ENCODE results near the gene ATP2A1.

Gene ATP2A1

DNA sequence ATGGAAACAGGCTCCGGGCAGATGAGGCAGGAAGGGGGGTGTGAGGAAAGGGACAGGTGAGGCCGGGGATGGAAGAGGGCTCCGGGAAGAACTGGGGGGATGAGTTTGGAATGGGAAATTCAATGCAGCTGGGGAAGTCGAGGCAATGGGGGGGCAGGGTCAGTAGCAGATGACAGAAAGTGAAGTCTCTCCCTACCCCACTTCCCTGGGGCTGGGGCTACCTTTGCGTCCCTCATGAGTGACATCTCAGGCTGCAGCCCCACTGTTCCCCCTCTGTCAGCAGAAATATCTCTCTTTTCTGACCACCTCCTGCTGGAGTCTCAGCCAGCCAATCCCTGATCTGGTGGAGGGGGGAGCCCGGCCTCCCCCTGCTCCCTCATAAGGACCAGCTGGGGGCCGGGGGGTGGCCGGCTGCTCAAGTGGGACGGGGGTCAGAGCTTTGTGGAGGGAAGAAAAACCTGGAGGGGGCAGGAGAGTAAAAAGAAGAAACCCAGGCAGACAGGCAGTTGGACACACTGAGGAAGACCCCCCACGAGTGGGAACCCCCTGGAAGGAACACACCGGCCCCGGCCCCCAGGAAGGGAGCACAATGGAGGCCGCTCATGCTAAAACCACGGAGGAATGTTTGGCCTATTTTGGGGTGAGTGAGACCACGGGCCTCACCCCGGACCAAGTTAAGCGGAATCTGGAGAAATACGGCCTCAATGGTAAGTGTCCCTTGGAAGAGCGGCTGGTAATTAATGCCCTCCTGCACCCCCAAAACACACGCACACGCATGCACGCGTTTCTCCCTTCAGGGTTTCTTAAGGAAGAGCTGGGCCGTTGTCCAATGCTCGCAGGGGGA lies at the start of gene ATP2A1:
Gene ATP2A1, plus strand, starts transcription at position 406 of the 844 bp plus-strand sequence. Its CDS starts 184 bp downstream, at position 590.
- Histone ChIP-seq H3K27me3 (replicated peaks; ENCODE audit: insufficient read depth, low read length) (no peaks in the 10 kb centered on the region), H4K20me1 (ENCODE audit: insufficient read depth, low read length) (no peaks in the 10 kb centered on the region), H2AFZ (ENCODE audit: low read length) (peak within 1 kb of the TSS; percentile 99), H3K4me3 (ENCODE audit: low read length) (peak within 1 kb of the TSS; percentile 87), H3K9me2 (replicated peaks; ENCODE audit: insufficient read depth, low read length) (no peaks in the 10 kb centered on the region), H3K27ac (ENCODE audit: low read length) (no peak within 1 kb of the TSS), H3K36me3 (replicated peaks; ENCODE audit: insufficient read depth, low read length) (no peaks in the 10 kb centered on the region), H3K9me3 (replicated peaks; ENCODE audit: insufficient read depth, low read length) (no peaks in the 10 kb centered on the region), H3K79me2 (ENCODE audit: low read length) (no peaks in the 10 kb centered on the region), H3F3A (ENCODE audit: insufficient read depth, low read length) (no peaks in the 10 kb centered on the region), H3K4me1 (ENCODE audit: low read length) (peaks cover 6% of the 10 kb centered on the region; the same call in 1 of the 2 replicates), H3K4me2 (ENCODE audit: low read depth, low read length) (peak within 1 kb of the TSS; percentile 95), H3K9ac (ENCODE audit: low read length) (peak within 1 kb of the TSS; percentile 68; the same call in 1 of the 2 replicates)
- DNase-seq: no peak
- TF ChIP-seq EZH2 (optimal IDR thresholded peaks at IDR 0.05; ENCODE audit: low read depth, low read length) (no peak), EZH2phosphoT487 (IDR thresholded peaks at IDR 0.05; ENCODE audit: low read length) (no peak)
- TF ChIP-seq, protein P1, sequence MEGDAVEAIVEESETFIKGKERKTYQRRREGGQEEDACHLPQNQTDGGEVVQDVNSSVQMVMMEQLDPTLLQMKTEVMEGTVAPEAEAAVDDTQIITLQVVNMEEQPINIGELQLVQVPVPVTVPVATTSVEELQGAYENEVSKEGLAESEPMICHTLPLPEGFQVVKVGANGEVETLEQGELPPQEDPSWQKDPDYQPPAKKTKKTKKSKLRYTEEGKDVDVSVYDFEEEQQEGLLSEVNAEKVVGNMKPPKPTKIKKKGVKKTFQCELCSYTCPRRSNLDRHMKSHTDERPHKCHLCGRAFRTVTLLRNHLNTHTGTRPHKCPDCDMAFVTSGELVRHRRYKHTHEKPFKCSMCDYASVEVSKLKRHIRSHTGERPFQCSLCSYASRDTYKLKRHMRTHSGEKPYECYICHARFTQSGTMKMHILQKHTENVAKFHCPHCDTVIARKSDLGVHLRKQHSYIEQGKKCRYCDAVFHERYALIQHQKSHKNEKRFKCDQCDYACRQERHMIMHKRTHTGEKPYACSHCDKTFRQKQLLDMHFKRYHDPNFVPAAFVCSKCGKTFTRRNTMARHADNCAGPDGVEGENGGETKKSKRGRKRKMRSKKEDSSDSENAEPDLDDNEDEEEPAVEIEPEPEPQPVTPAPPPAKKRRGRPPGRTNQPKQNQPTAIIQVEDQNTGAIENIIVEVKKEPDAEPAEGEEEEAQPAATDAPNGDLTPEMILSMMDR (IDR thresholded peaks at IDR 0.05; ENCODE audit: low read length): no peak

DNA sequence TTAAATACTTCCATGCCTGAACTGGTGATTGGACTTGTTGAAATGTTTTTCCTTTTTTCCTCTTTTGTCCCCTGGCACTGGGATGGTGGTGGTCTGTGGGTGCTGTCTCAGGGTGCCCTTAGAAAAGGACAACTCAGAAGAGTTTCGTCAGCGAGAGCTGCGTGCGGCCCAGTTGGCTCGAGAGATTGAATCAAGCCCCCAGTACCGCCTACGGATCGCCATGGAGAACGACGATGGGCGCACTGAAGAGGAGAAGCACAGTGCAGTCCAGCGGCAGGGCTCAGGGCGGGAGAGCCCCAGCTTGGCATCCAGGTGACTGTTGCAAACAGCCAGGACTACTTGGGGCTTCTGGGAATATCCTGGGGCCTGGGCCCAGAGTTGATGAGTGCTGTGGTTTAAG lies 48.5 kb upstream of the ATP2A1 start:
- no peak for TF ChIP-seq EZH2 (optimal IDR thresholded peaks at IDR 0.05; ENCODE audit: low read depth, low read length)
- no peak for TF ChIP-seq EZH2phosphoT487 (IDR thresholded peaks at IDR 0.05; ENCODE audit: low read length)
- TF ChIP-seq, protein P1 (IDR thresholded peaks at IDR 0.05; ENCODE audit: low read length): no peak

GRCh38 chr16:28830531-28830930 lies 47.8 kb upstream of the ATP2A1 start:
- TF ChIP-seq EZH2 (optimal IDR thresholded peaks at IDR 0.05; ENCODE audit: low read depth, low read length) (no peak), EZH2phosphoT487 (IDR thresholded peaks at IDR 0.05; ENCODE audit: low read length) (no peak)
- TF ChIP-seq, protein P1 (IDR thresholded peaks at IDR 0.05; ENCODE audit: low read length): no peak

More for the DNA sequence above, 48.5 kb upstream of the ATP2A1 start:
- Histone ChIP-seq H3K79me2 (ENCODE audit: low read length) (peaks cover 94% of the 10 kb centered on the region), H3F3A (ENCODE audit: insufficient read depth, low read length) (no peaks in the 10 kb centered on the region), H3K9ac (ENCODE audit: low read length) (no peak overlapping the region), H3K27ac (ENCODE audit: low read length) (no peak overlapping the region), H3K36me3 (replicated peaks; ENCODE audit: insufficient read depth, low read length) (peaks cover 60% of the 10 kb centered on the region), H3K9me2 (replicated peaks; ENCODE audit: insufficient read depth, low read length) (no peaks in the 10 kb centered on the region), H3K4me3 (ENCODE audit: low read length) (no peak overlapping the region), H3K27me3 (replicated peaks; ENCODE audit: insufficient read depth, low read length) (no peaks in the 10 kb centered on the region), H3K4me1 (ENCODE audit: low read length) (peaks cover 7% of the 10 kb centered on the region; the same call in 1 of the 2 replicates), H3K9me3 (replicated peaks; ENCODE audit: insufficient read depth, low read length) (no peaks in the 10 kb centered on the region), H3K4me2 (ENCODE audit: low read depth, low read length) (no peak overlapping the region), H4K20me1 (ENCODE audit: insufficient read depth, low read length) (peaks cover 14% of the 10 kb centered on the region; the same call in 1 of the 2 replicates), H2AFZ (ENCODE audit: low read length) (no peak overlapping the region)
- no peak for DNase-seq

More at GRCh38 chr16:28830531-28830930, 47.8 kb upstream of the ATP2A1 start:
- DNase-seq: no peak
- Histone ChIP-seq H3K9me2 (replicated peaks; ENCODE audit: insufficient read depth, low read length) (no peaks in the 10 kb centered on the region), H3F3A (ENCODE audit: insufficient read depth, low read length) (no peaks in the 10 kb centered on the region), H3K79me2 (ENCODE audit: low read length) (peaks cover 87% of the 10 kb centered on the region), H2AFZ (ENCODE audit: low read length) (no peak overlapping the region), H3K4me2 (ENCODE audit: low read depth, low read length) (no peak overlapping the region), H4K20me1 (ENCODE audit: insufficient read depth, low read length) (peaks cover 6% of the 10 kb centered on the region; the same call in 1 of the 2 replicates), H3K9ac (ENCODE audit: low read length) (no peak overlapping the region), H3K36me3 (replicated peaks; ENCODE audit: insufficient read depth, low read length) (peaks cover 63% of the 10 kb centered on the region), H3K4me3 (ENCODE audit: low read length) (no peak overlapping the region), H3K27ac (ENCODE audit: low read length) (no peak overlapping the region), H3K27me3 (replicated peaks; ENCODE audit: insufficient read depth, low read length) (no peaks in the 10 kb centered on the region), H3K4me1 (ENCODE audit: low read length) (no peaks in the 10 kb centered on the region), H3K9me3 (replicated peaks; ENCODE audit: insufficient read depth, low read length) (no peaks in the 10 kb centered on the region)

All from MM.1S (cell line).